Retinal pigment epithelial cell (primary cell): ENCODE measurements around the gene MUC13.
A peak's percentile ranks its signal among the peaks of the same experiment; 100 is the strongest.

Experiments
- DNase-seq: peaks from one replicate; pipeline ENCODE4 v3.0.0-alpha.2; 2010; ENCODE audit warnings: low read depth
- H3K4me3 ChIP-seq: 2 replicates; pipeline ENCODE4 v1.5.1; 2011; ENCODE audit warnings: mild to moderate bottlenecking, low read length, control low read depth, moderate library complexity
- TF ChIP-seq, protein P1 (sequence below): conservative IDR thresholded peaks from 2 replicates; pipeline ENCODE4 v1.5.1; 2011; ENCODE audit warnings: low read depth, low read length, control low read depth, inconsistent platforms

The MUC13 gene

DNA sequence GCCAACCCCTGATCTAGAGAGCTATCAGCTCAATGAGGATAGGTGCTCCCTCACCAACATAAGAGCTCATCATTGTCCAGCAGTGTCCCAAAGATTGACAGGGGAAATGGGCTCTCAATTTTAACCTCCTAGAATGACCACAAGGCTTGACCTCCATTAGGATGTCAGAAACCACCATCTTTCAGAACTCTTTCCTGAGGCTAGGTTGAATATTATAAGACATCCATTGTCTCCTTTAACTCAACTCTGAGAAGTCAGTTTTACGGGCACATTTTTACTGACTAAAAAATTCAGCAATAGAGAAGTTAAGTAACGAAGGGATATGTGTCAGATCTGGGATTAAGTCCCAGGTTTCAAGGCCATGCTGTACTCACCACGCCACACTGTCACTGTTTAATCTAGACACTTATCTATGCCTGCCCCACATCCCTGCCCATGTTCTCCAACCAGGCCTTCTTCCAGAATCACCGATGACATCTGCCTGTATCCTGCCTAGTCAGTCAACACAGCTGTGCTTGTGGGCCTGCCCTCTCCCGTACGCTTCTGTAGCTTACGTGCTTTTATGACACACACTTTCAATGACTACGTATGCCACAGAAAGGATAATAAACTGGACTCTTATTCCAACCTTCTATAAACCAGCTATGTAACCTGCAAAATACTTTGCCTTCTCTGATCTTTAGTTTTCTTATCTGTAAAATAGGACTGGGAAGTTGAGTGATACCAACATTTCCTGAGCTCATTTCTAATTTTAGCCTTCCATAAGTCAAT is 17.1 kb upstream of the MUC13 start:
- no peak for DNase-seq
- H3K4me3 ChIP-seq, result no peak overlapping the region
- TF ChIP-seq, protein P1, sequence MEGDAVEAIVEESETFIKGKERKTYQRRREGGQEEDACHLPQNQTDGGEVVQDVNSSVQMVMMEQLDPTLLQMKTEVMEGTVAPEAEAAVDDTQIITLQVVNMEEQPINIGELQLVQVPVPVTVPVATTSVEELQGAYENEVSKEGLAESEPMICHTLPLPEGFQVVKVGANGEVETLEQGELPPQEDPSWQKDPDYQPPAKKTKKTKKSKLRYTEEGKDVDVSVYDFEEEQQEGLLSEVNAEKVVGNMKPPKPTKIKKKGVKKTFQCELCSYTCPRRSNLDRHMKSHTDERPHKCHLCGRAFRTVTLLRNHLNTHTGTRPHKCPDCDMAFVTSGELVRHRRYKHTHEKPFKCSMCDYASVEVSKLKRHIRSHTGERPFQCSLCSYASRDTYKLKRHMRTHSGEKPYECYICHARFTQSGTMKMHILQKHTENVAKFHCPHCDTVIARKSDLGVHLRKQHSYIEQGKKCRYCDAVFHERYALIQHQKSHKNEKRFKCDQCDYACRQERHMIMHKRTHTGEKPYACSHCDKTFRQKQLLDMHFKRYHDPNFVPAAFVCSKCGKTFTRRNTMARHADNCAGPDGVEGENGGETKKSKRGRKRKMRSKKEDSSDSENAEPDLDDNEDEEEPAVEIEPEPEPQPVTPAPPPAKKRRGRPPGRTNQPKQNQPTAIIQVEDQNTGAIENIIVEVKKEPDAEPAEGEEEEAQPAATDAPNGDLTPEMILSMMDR, result no peak

DNA sequence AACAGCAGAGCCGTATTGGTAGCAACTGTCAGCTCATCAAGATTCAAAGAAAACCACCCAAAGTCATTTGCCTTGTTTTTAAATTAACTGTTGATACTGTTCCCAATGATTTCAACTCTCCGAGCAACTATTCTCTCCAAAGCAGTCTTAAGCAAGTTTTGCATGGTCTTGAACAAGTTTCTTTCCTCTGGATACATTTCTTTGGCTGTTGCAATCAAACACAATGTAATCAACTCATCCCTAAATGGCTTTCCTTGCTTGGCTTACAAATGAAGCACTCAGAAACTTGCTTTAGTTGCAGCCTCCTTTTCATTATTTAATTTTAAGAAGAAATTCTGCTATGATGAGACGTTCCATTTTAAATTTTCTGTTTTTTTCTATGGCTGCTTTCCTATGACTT is 15.5 kb upstream of the MUC13 start:
- DNase-seq, result no peak
- TF ChIP-seq, protein P1, result no peak
- H3K4me3 ChIP-seq, result no peak overlapping the region

DNA sequence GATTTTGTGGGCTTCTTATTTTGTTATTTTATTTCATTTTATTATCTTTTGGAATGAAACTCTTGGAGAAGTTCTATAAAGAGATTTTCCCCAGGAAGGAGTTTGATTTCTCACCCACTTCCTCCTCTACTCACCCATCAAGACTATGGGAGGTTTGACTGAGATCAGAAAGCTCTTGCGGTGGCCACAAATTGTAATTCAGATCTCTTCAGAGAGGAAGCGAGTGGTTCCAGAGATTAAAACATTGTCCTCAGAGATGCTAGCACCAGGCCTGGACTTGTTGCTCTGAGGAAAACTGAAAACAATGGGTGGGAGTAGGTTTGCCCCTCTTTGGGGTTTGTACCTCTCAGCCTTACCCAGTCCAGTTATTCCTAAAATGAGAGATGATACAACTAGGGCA is 8.1 kb upstream of the MUC13 start:
- no peak for DNase-seq
- H3K4me3 ChIP-seq, result no peak overlapping the region
- TF ChIP-seq, protein P1, result no peak

DNA sequence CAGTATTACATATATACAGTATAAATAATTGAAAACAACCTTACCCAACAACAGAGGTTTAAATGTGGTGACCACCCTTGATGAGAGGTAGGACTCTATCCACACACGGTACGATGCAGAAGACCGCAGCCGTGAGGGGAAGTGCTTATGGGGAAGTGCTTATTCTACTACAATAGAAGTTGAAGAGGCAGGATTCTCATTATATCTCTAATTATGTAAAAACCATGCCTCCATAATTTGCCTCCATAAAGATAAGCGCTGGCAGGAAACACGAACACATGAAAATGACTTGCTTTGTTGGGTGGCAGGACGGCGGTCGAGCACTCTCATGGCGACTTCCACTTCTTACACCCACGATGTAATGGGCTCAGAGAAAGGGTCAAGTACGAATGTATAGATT is 7.2 kb upstream of the MUC13 start:
- H3K4me3 ChIP-seq, result no peak overlapping the region
- TF ChIP-seq, protein P1, result no peak
- no peak for DNase-seq

DNA sequence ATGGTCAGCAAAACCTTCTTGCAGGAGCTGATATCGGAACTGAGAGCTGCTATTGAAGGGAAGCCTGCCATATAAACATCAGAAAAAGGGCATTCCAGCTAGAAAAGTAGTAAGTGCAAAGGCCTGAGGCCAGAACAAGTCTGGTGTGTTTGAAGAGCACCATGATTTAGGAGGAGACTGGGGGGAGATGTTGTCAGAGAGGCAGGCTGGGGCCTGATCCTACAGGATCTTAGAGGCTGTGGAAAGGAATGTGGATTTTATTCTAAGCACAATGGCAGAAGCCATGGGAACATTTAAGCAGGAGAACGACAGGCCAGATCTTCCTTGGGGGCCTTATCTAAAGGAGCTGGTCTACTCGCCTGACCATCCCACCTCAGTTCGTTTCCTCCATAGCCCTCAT is 5.1 kb upstream of the MUC13 start:
- DNase-seq, result no peak
- no peak overlapping the region for H3K4me3 ChIP-seq
- TF ChIP-seq, protein P1, result no peak

DNA sequence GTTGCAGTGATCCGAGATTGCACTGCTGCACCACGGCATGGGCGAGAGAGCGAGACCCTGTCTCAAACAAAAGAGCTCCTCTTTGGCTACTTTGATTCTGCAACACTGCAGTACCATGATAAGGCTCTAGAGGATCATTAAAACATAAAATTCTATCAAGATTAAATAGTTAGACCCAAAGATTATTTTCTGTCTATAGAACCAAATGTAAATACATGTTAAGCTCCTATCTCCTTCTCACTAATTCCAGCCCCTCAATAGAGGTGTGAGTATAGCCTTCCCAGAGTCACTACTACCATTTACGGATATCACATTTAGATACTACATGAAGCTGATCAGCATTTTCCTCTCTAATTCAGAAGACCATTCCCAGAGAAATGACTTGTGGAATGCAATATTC is 4.3 kb upstream of the MUC13 start:
- DNase-seq, result no peak
- TF ChIP-seq, protein P1, result peak; percentile 3
- H3K4me3 ChIP-seq, result no peak overlapping the region

DNA sequence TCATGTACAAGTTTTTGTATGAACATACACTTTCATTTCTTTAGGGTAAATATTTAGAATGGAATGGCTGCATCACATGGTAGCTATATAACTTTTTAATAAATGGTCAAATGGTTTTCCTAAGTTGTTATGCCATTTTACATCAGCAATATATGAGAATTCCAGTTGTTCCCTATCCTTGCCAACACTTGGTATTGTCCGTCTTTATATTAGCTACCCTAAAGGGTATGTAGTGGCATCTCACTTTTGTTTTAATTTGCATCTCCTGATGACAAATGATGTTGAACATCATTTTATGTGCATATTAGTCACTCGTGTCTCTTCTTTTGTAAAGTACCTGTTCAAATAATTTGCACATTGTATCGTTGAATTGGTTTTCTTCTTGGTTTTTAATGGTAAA is 2.5 kb upstream of the MUC13 start:
- H3K4me3 ChIP-seq, result no peak overlapping the region
- TF ChIP-seq, protein P1, result no peak
- no peak for DNase-seq
